Right atrium auricular region (tissue), 2 donors: Measurements from ENCODE around the gene EYA2. TPM values are rescaled to one million over a fixed set of nuclear protein-coding genes. Genes with fewer than 3 reads are reported as not detected.

ENCODE experiments used
- DNase-seq: peaks from one replicate; pipeline ENCODE4 v3.0.0-alpha.2; 2019; ENCODE audit warnings: low spot score
- H3K27ac ChIP-seq, 2 donors: fragments of 200-600 bp; sonication (generic); 1 replicate in 1 of 2; 2 replicates in 1 of 2; pipeline ENCODE4 v1.5.1; 2016 to 2019
- H3K27me3 ChIP-seq, 2 donors: fragments of 200-600 bp; sonication (generic); one replicate each; pipeline versions ENCODE4 v1.5.1 to v1.6.0; 2017 to 2019
- H3K36me3 ChIP-seq: fragments of 200-600 bp; sonication (generic); one replicate; pipeline ENCODE4 v1.5.1; 2016
- H3K4me1 ChIP-seq, 2 donors: fragments of 200-600 bp; sonication (generic); one replicate each; pipeline versions ENCODE4 v1.5.1 to v1.6.0; 2017 to 2019
- H3K4me3 ChIP-seq, 2 donors: fragments of 200-600 bp; sonication (generic); 1 replicate in 1 of 2; 2 replicates in 1 of 2; pipeline ENCODE4 v1.5.1; 2017 to 2019; ENCODE audit warnings: mild to moderate bottlenecking in 1 of 2, moderate library complexity in 1 of 2
- H3K9me3 ChIP-seq, 2 donors: fragments of 200-600 bp; sonication (generic); one replicate each; pipeline ENCODE4 v1.5.1; 2019
- total RNA-seq, 2 donors: library from RNA; depleted of rRNA; stranded (reverse); fragments of >200 nt; gene quantifications; one replicate each; pipeline ENCODE4 v1.1.0, GENCODE V29; 2016
- TF ChIP-seq, protein P1 (sequence below), 2 donors: fragments of 200-600 bp; sonication (generic); IDR thresholded peaks; one replicate each; pipeline ENCODE4 v1.5.1; 2019; ENCODE audit warnings: antibody characterized with exemption in 2 of 2

Gene EYA2
- total RNA-seq, 2 donors from 2014 or later = 0.30 to 2.6 TPM

DNA sequence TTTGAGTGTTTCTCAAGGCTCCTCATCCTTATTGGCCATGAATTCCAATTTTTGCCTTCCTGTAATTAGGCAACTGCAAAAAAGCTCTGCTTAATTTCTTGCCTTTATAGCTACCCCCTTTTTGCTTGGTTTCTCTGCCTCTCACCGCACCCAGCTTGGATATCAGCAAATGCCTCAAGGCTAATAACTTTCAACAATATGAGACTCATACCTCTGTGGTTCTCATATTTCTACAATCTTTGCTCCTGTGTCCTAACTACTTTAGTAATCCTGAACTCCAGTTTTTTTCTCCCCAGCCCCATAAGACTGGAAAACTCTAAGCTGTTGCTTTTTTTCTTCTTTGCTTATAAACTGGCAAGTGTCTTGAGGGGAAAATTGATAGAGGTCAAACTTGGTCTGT lies 88.8 kb downstream of the EYA2 start:
- Histone ChIP-seq H3K9me3 (peaks cover 0 to 15% of the 10 kb centered on the region in 2 donors), H3K4me3 (no peak overlapping the region)

GRCh38 chr20:46984405-46984804 lies 89.8 kb downstream of the EYA2 start:
- Histone ChIP-seq H3K36me3 (no peaks in the 10 kb centered on the region), H3K4me1 (no peaks in the 10 kb centered on the region), H3K27ac (no peak overlapping the region), H3K9me3 (peaks cover 0 to 15% of the 10 kb centered on the region in 2 donors), H3K27me3 (no peaks in the 10 kb centered on the region), H3K4me3 (no peak overlapping the region)
- DNase-seq = no peak
- TF ChIP-seq, protein P1, sequence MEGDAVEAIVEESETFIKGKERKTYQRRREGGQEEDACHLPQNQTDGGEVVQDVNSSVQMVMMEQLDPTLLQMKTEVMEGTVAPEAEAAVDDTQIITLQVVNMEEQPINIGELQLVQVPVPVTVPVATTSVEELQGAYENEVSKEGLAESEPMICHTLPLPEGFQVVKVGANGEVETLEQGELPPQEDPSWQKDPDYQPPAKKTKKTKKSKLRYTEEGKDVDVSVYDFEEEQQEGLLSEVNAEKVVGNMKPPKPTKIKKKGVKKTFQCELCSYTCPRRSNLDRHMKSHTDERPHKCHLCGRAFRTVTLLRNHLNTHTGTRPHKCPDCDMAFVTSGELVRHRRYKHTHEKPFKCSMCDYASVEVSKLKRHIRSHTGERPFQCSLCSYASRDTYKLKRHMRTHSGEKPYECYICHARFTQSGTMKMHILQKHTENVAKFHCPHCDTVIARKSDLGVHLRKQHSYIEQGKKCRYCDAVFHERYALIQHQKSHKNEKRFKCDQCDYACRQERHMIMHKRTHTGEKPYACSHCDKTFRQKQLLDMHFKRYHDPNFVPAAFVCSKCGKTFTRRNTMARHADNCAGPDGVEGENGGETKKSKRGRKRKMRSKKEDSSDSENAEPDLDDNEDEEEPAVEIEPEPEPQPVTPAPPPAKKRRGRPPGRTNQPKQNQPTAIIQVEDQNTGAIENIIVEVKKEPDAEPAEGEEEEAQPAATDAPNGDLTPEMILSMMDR (IDR thresholded peaks at IDR 0.05) = no peak

More for the DNA sequence above, 88.8 kb downstream of the EYA2 start:
- Histone ChIP-seq H3K36me3 (no peaks in the 10 kb centered on the region), H3K27ac (no peak overlapping the region), H3K4me1 (no peaks in the 10 kb centered on the region), H3K27me3 (no peaks in the 10 kb centered on the region)
- DNase-seq = no peak
- TF ChIP-seq, protein P1 (IDR thresholded peaks at IDR 0.05) = no peak

GRCh38 chr20:46985250-46985649 lies 90.6 kb downstream of the EYA2 start:
- Histone ChIP-seq H3K27me3 (no peaks in the 10 kb centered on the region), H3K36me3 (no peaks in the 10 kb centered on the region), H3K27ac (no peak overlapping the region), H3K4me3 (no peak overlapping the region), H3K9me3 (peaks cover 0 to 15% of the 10 kb centered on the region in 2 donors), H3K4me1 (no peaks in the 10 kb centered on the region)
- no peak for DNase-seq
- TF ChIP-seq, protein P1 (IDR thresholded peaks at IDR 0.05) = no peak

DNA sequence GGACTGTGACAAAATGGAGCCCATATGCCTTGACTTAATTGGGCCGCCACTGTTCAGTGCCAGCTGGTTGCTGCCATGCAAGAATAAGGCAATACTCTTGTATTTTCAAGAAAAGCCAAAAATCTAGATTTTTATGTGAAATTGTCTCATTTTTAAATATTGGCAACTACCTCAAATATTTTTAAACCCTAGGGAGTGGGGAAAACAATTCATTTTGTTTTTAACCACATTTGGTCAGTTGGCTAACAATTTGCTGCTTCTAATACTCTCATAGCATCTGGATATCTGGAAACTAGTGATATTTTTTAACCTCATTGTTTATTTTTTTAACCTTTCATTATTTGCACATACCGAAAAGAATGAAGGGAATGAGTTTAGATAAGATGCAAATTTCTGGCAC lies 91.0 kb downstream of the EYA2 start:
- no peak overlapping the region for H3K4me3 ChIP-seq
- H3K4me1 ChIP-seq = no peaks in the 10 kb centered on the region
- DNase-seq = no peak
- H3K27ac ChIP-seq = no peak overlapping the region
- no peaks in the 10 kb centered on the region for H3K36me3 ChIP-seq
- H3K27me3 ChIP-seq = no peaks in the 10 kb centered on the region
- peaks cover 0 to 15% of the 10 kb centered on the region in 2 donors for H3K9me3 ChIP-seq
- TF ChIP-seq, protein P1 (IDR thresholded peaks at IDR 0.05) = no peak

- Histone ChIP-seq H3K36me3 (no peaks in the 10 kb centered on the region), H3K9me3 (peaks cover 0 to 15% of the 10 kb centered on the region in 2 donors), H3K27ac (no peak overlapping the region), H3K4me3 (no peak overlapping the region), H3K4me1 (no peaks in the 10 kb centered on the region), H3K27me3 (no peaks in the 10 kb centered on the region)
- TF ChIP-seq, protein P1 (IDR thresholded peaks at IDR 0.05) = no peak
- DNase-seq = no peak
Observed at GRCh38 chr20:46987001-46987400, 92.4 kb downstream of the EYA2 start.

GRCh38 chr20:46990017-46990595 lies 95.5 kb downstream of the EYA2 start:
- H3K27ac ChIP-seq = no peak overlapping the region
- DNase-seq = no peak
- H3K9me3 ChIP-seq = no peaks in the 10 kb centered on the region
- H3K36me3 ChIP-seq = no peaks in the 10 kb centered on the region
- no peaks in the 10 kb centered on the region for H3K4me1 ChIP-seq
- H3K4me3 ChIP-seq = no peak overlapping the region
- H3K27me3 ChIP-seq = no peaks in the 10 kb centered on the region
- TF ChIP-seq, protein P1 (IDR thresholded peaks at IDR 0.05) = no peak
